IMR-90 (cell line): ENCODE data around the gene FFAR1. TPM values are rescaled to one million over a fixed set of nuclear protein-coding genes. Genes with fewer than 3 reads are reported as not detected.
A peak's percentile ranks its signal among the peaks of the same experiment; 100 is the strongest.

Source experiments
- ATAC-seq: fragments of 200-7000 bp; cut with Tn5 transposase; 2 replicates; pipeline ENCODE4 v1.9.1; 2020; ENCODE audit warnings: low read depth, mild to moderate bottlenecking, moderate library complexity
- BruUV-seq: library from RNA; stranded (reverse); fragments of 400-500 nt; replicated peaks from 2 replicates; lab custom pipeline; 2021; lab: Mats Ljungman, UMichigan
- CTCF ChIA-PET: fragments of 300-600 bp; formaldehyde crosslinking; extraction: SDS; loops from one replicate; lab custom pipeline; 2021; ENCODE audit warnings: antibody characterized with exemption; lab: Yijun Ruan, JAX
- POLR2A ChIA-PET: fragments of 300-600 bp; sonication (Branson Sonifier 250); formaldehyde crosslinking; loops from one replicate; lab custom pipeline; 2022; ENCODE audit warnings: antibody characterized with exemption; ENCODE audit not compliant: unreplicated experiment; lab: Charles Lee
- DNase-seq: peaks from one replicate; pipeline ENCODE4 v3.0.0; 2013
- H2AFZ ChIP-seq: replicated peaks from 2 replicates; pipeline ENCODE3; 2013; ENCODE audit warnings: low read length, mild to moderate bottlenecking; ENCODE audit not compliant: poor library complexity
- H2AK5ac ChIP-seq: 2 replicates; pipeline ENCODE4 v1.6.1; 2013; ENCODE audit warnings: low read depth, low read length, inconsistent platforms
- H2AK9ac ChIP-seq: replicated peaks from 2 replicates; pipeline ENCODE3; 2013; ENCODE audit warnings: mild to moderate bottlenecking, low read depth, low read length, moderate library complexity; ENCODE audit not compliant: poor library complexity
- H2BK120ac ChIP-seq: 2 replicates; pipeline ENCODE4 v1.6.1; 2013; ENCODE audit warnings: low read depth, low read length, inconsistent platforms
- H2BK15ac ChIP-seq: 3 replicates; pipeline ENCODE4 v1.6.1; 2013; ENCODE audit warnings: low read depth, low read length, inconsistent platforms
- H2BK20ac ChIP-seq: 2 replicates; pipeline ENCODE4 v1.6.1; 2013; ENCODE audit warnings: low read depth, mild to moderate bottlenecking, inconsistent platforms, low read length, moderate library complexity
- H2BK5ac ChIP-seq: 2 replicates; pipeline ENCODE4 v1.6.1; 2013; ENCODE audit warnings: mild to moderate bottlenecking, low read depth, low read length, inconsistent platforms; ENCODE audit not compliant: poor library complexity, severe bottlenecking
- H3K14ac ChIP-seq: replicated peaks from 2 replicates; pipeline ENCODE4 v1.6.1; 2013; ENCODE audit warnings: low read depth, low read length, inconsistent platforms
- H3K18ac ChIP-seq: 2 replicates; pipeline ENCODE4 v1.6.1; 2013; ENCODE audit warnings: low read depth, low read length, control low read depth
- H3K23ac ChIP-seq: 2 replicates; pipeline ENCODE4 v1.6.1; 2013; ENCODE audit warnings: low read depth, low read length, inconsistent platforms
- H3K27ac ChIP-seq: 2 replicates; pipeline ENCODE4 v1.5.1; 2013; ENCODE audit warnings: mild to moderate bottlenecking, control low read depth, low read length; ENCODE audit not compliant: insufficient read depth
- H3K27me3 ChIP-seq: 2 replicates; pipeline ENCODE4 v1.6.1; 2013; ENCODE audit warnings: low read length; ENCODE audit not compliant: control insufficient read depth, insufficient read depth
- H3K36me3 ChIP-seq: 2 replicates; pipeline ENCODE4 v1.6.1; 2013; ENCODE audit warnings: low read length, mixed read lengths; ENCODE audit not compliant: control insufficient read depth, insufficient read depth
- H3K4ac ChIP-seq: 2 replicates; pipeline ENCODE4 v1.6.1; 2013; ENCODE audit warnings: low read depth, low read length, inconsistent platforms
- H3K4me1 ChIP-seq: 2 replicates; pipeline ENCODE4 v1.6.1; 2013; ENCODE audit warnings: low read length, mixed read lengths; ENCODE audit not compliant: control insufficient read depth, insufficient read depth
- H3K4me2 ChIP-seq: 2 replicates; pipeline ENCODE4 v1.6.1; 2013; ENCODE audit warnings: low read depth, mild to moderate bottlenecking, control low read depth, low read length, moderate library complexity
- H3K4me3 ChIP-seq: 2 replicates; pipeline ENCODE4 v1.5.1; 2013; ENCODE audit warnings: low read depth, mild to moderate bottlenecking, control low read depth, low read length, moderate library complexity; ENCODE audit not compliant: insufficient read depth
- H3K56ac ChIP-seq: 2 replicates; pipeline ENCODE4 v1.6.1; 2013; ENCODE audit warnings: low read length, inconsistent platforms; ENCODE audit not compliant: insufficient read depth; ENCODE audit errors: extremely low read depth
- H3K79me1 ChIP-seq, 2 experiments: 2 replicates each; pipeline ENCODE4 v1.6.1; 2013; ENCODE audit warnings: low read length in 2 of 2, inconsistent platforms in 1 of 2, low read depth in 1 of 2
- H3K9ac ChIP-seq: 2 replicates; pipeline ENCODE4 v1.6.1; 2013; ENCODE audit warnings: low read depth, low read length, control low read depth
- H3K9me1 ChIP-seq: 2 replicates; pipeline ENCODE4 v1.6.1; 2013; ENCODE audit warnings: low read length, inconsistent platforms; ENCODE audit not compliant: insufficient read depth
- H3K9me3 ChIP-seq: 2 replicates; pipeline ENCODE4 v1.6.1; 2013; ENCODE audit warnings: low read length; ENCODE audit not compliant: control insufficient read depth, insufficient read depth
- H4K20me1 ChIP-seq: 2 replicates; pipeline ENCODE4 v1.6.1; 2013; ENCODE audit warnings: low read length, inconsistent platforms; ENCODE audit not compliant: insufficient read depth
- H4K5ac ChIP-seq: 2 replicates; pipeline ENCODE4 v1.6.1; 2013; ENCODE audit warnings: mild to moderate bottlenecking, low read depth, low read length, control low read depth
- H4K8ac ChIP-seq, 2 experiments: 2 replicates each; pipeline ENCODE4 v1.6.1; 2013; ENCODE audit warnings: low read depth in 2 of 2, low read length in 2 of 2, control low read depth in 1 of 2, inconsistent platforms in 1 of 2
- H4K91ac ChIP-seq: 2 replicates; pipeline ENCODE4 v1.6.1; 2013; ENCODE audit warnings: low read depth, low read length, inconsistent platforms; ENCODE audit not compliant: insufficient read depth
- BHLHE40 ChIP-seq: fragments of 150-350 bp; IDR thresholded peaks from 2 replicates; pipeline ENCODE4 v1.6.1; 2016; ENCODE audit warnings: mild to moderate bottlenecking, low read depth, low read length
- CEBPB ChIP-seq: IDR thresholded peaks from 2 replicates; pipeline ENCODE4 v1.6.1; 2012; ENCODE audit warnings: low read depth, low read length, improper control_type of control experiment
- CTCF ChIP-seq: conservative IDR thresholded peaks from 2 replicates; pipeline ENCODE4 v1.5.1; 2012; ENCODE audit warnings: mild to moderate bottlenecking, low read depth, low read length, improper control_type of control experiment
- ELK1 ChIP-seq: fragments of 150-350 bp; IDR thresholded peaks from 2 replicates; pipeline ENCODE4 v1.6.1; 2016; ENCODE audit warnings: low read depth, mild to moderate bottlenecking, low read length, moderate library complexity, borderline replicate concordance
- FOS ChIP-seq: fragments of 150-350 bp; IDR thresholded peaks from 2 replicates; pipeline ENCODE4 v1.6.1; 2016; ENCODE audit warnings: low read depth, low read length
- MAFK ChIP-seq: IDR thresholded peaks from 2 replicates; pipeline ENCODE4 v1.6.1; 2012; ENCODE audit warnings: low read depth, low read length, improper control_type of control experiment
- MAZ ChIP-seq: IDR thresholded peaks from 2 replicates; pipeline ENCODE4 v1.6.1; 2012; ENCODE audit warnings: low read depth, mild to moderate bottlenecking, low read length, improper control_type of control experiment, moderate library complexity, borderline replicate concordance
- MXI1 ChIP-seq: IDR thresholded peaks from 2 replicates; pipeline ENCODE4 v1.6.1; 2012; ENCODE audit warnings: low read depth, mild to moderate bottlenecking, low read length, moderate library complexity, borderline replicate concordance
- NFE2L2 ChIP-seq: fragments of 150-350 bp; IDR thresholded peaks from 2 replicates; pipeline ENCODE4 v1.6.1; 2016; ENCODE audit warnings: low read depth, mild to moderate bottlenecking, low read length
- POLR2A ChIP-seq: IDR thresholded peaks from 2 replicates; pipeline ENCODE4 v1.6.1; 2012; ENCODE audit warnings: mild to moderate bottlenecking, low read depth, low read length
- RCOR1 ChIP-seq: IDR thresholded peaks from 2 replicates; pipeline ENCODE4 v1.6.1; 2012; ENCODE audit warnings: mild to moderate bottlenecking, low read length, improper control_type of control experiment; ENCODE audit not compliant: insufficient replicate concordance
- RFX5 ChIP-seq: IDR thresholded peaks from 2 replicates; pipeline ENCODE4 v1.8.0; 2012; ENCODE audit warnings: low read depth, mild to moderate bottlenecking, low read length, moderate library complexity
- SMC3 ChIP-seq: fragments of 150-350 bp; IDR thresholded peaks from 2 replicates; pipeline ENCODE4 v1.6.1; 2016; ENCODE audit warnings: low read depth, mild to moderate bottlenecking, antibody characterized with exemption, low read length, moderate library complexity
- USF2 ChIP-seq: fragments of 150-350 bp; IDR thresholded peaks from 2 replicates; pipeline ENCODE4 v1.6.1; 2017; ENCODE audit warnings: mild to moderate bottlenecking, antibody characterized with exemption, low read length, low read depth
- WGBS, 2 experiments: methylation state at CpG; one replicate each; pipeline versions ENCODE4 v1.1.5 to v1.1.7; 2013; ENCODE audit warnings: missing lambda C conversion rate in 2 of 2; ENCODE audit not compliant: insufficient read length in 1 of 2; ENCODE audit errors: extremely low coverage in 2 of 2; 5-methylcytosine and 5-hydroxymethylcytosine counted together
- dilution Hi-C: fragments of 300-500 bp; cut with HindIII; formaldehyde crosslinking; loops from one replicate; pipeline ENCODE4 v1.14.3; 2018; ENCODE audit warnings: low sequenced_read_pairs; ENCODE audit not compliant: unreplicated experiment
- in situ Hi-C: fragments of 300-500 bp; cut with MboI; formaldehyde crosslinking; loops from 3 replicates; pipeline ENCODE4 v1.14.3; 2019; ENCODE audit warnings: low sequenced_read_pairs, inconsistent platforms, mixed read lengths
- intact Hi-C: fragments of 100-400 bp; cut with micrococcal nuclease; formaldehyde crosslinking; loops from 2 replicates; pipeline ENCODE4 v1.10.0; 2022
- polyA plus RNA-seq, 3 experiments: library from polyadenylated mRNA; depleted of rRNA; stranded (reverse); fragments of >200 nt; gene quantifications; 2 replicates each; pipeline ENCODE4 v1.2.3, GENCODE V29; 2012; ENCODE audit warnings: low replicate concordance in 1 of 3
- total RNA-seq: library from RNA; depleted of rRNA; stranded (reverse); fragments of >200 nt; gene quantifications from 2 replicates; pipeline ENCODE4 v1.2.3, GENCODE V29; 2012

The FFAR1 gene
- total and polyA plus RNA-seq, 2 of the 4 experiments (the other 2 are of a cell fraction): not detected

GRCh38 chr19:35297922-35298321 lies 49.8 kb upstream of the FFAR1 start (continued):
- TF ChIP-seq CEBPB (no peak), RCOR1 (no peak), MAZ (no peak)

- no peak overlapping the region for H2AK5ac ChIP-seq
- in situ Hi-C loops: no loop called here
- TF ChIP-seq FOS (no peak), POLR2A (no peak), ELK1 (no peak), MXI1 (no peak), NFE2L2 (no peak), CEBPB (no peak), RFX5 (no peak), MAFK (no peak), SMC3 (no peak), BHLHE40 (no peak), RCOR1 (no peak), MAZ (no peak), USF2 (no peak), CTCF (no peak)
Observed at GRCh38 chr19:35298561-35298972, 49.1 kb upstream of the FFAR1 start.

More at GRCh38 chr19:35298561-35298972, 49.1 kb upstream of the FFAR1 start:
- no peak overlapping the region for H4K91ac ChIP-seq
- H4K5ac ChIP-seq: no peak overlapping the region
- WGBS, 2 experiments: 87 to 100% methylated on average over 2 to 5 of the region's 5 CpGs
- H3K36me3 ChIP-seq: no peaks in the 10 kb centered on the region
- H3K56ac ChIP-seq: no peak overlapping the region
- ATAC-seq (no peak), DNase-seq (no peak)
- H2BK5ac ChIP-seq: peak overlapping the region; percentile 93
- H3K9me1 ChIP-seq: peaks cover 15% of the 10 kb centered on the region
- no peaks in the 10 kb centered on the region for H4K20me1 ChIP-seq
- POLR2A ChIA-PET: no interaction called here
- no peak overlapping the region for H2BK20ac ChIP-seq
- H2BK120ac ChIP-seq: no peak overlapping the region
- no peak overlapping the region for H4K8ac ChIP-seq
- CTCF ChIA-PET: no interaction called here
- H3K9me3 ChIP-seq: no peaks in the 10 kb centered on the region
- no peak overlapping the region for H3K9ac ChIP-seq
- peaks cover 16% of the 10 kb centered on the region for H3K27me3 ChIP-seq
- H2AK9ac ChIP-seq: peak overlapping the region; percentile 28
- no peak overlapping the region for H3K27ac ChIP-seq
- no peak overlapping the region for H2BK15ac ChIP-seq
- H3K4me1 ChIP-seq: no peaks in the 10 kb centered on the region
- no peak overlapping the region for H3K4me2 ChIP-seq
- no peak overlapping the region for H3K18ac ChIP-seq
- H2AFZ ChIP-seq: peak overlapping the region; percentile 43
- dilution Hi-C loops: no loop called here
- no peak overlapping the region for H3K4me3 ChIP-seq
- no peak overlapping the region for H3K14ac ChIP-seq
- intact Hi-C loops: no loop called here
- H3K4ac ChIP-seq: no peak overlapping the region
- no TSS peak for BruUV-seq
- no peaks in the 10 kb centered on the region for H3K79me1 ChIP-seq
- no peak overlapping the region for H3K23ac ChIP-seq
